Adipose tissue (tissue), 3 donors: Measurements from ENCODE around the gene RMND5B. TPM values are rescaled to one million over a fixed set of nuclear protein-coding genes. Genes with fewer than 3 reads are reported as not detected.
"Not testable (repeated sequence)": the region's sequence is repeated elsewhere in the genome, so short reads cannot be mapped to it uniquely, and the experiment has no call there.

ENCODE experiments used
- H3K27ac ChIP-seq: one replicate; pipeline ENCODE4 v1.5.1; 2013; ENCODE audit warnings: low read depth, low read length
- WGBS, 3 donors: extraction: QIAGEN DNeasy Blood & Tissue Kit; methylation state at CpG; one replicate each; pipeline ENCODE4 v1.1.7; 2013; 5-methylcytosine and 5-hydroxymethylcytosine counted together
- polyA plus RNA-seq, 3 donors: library from polyadenylated mRNA; stranded (reverse); fragments of 200-250 nt; gene quantifications; one replicate each; pipeline ENCODE4 v1.2.3, GENCODE V29; 2013
- donor health status: healthy with polysubstance abuse.
- donor health status: Bipolar disorder and iron deficiency.
- donor health status: healthy.

The RMND5B gene
- polyA plus RNA-seq, 3 donors, result 19.7 to 35.0 (median 32.9) TPM

- WGBS, 3 donors, result 58 to 82% (median 61%) methylated on average over 10 of the region's 10 CpGs
- H3K27ac ChIP-seq, result no peak overlapping the region
These were observed 5.4 kb upstream of the RMND5B start for GRCh38 chr5:178125253-178125906.

GRCh38 chr5:178126556-178126955 is 4.3 kb upstream of the RMND5B start:
- WGBS, 3 donors, result 68 to 82% (median 73%) methylated on average over 3 of the region's 3 CpGs
- H3K27ac ChIP-seq, result no peak overlapping the region

GRCh38 chr5:178127300-178128009 is 3.4 kb upstream of the RMND5B start:
- not testable (repeated sequence) for H3K27ac ChIP-seq
- 63 to 78% (median 68%) methylated on average over 14 of the region's 14 CpGs for WGBS, 3 donors

- WGBS, 3 donors, result 91 to 92% (median 92%) methylated on average over 8 to 9 of the region's 9 CpGs
- no peak overlapping the region for H3K27ac ChIP-seq
These were observed 1.5 kb upstream of the RMND5B start for GRCh38 chr5:178129296-178129695.

- WGBS, 3 donors, result 3 to 13% (median 5%) methylated on average over 11 of the region's 11 CpGs
- not testable (repeated sequence) for H3K27ac ChIP-seq
These were observed 609 bp upstream of the RMND5B start for GRCh38 chr5:178130234-178130575.

GRCh38 chr5:178131446-178131996 is 707 bp downstream of the RMND5B start:
- H3K27ac ChIP-seq, result no peak overlapping the region
- 19 to 39% (median 26%) methylated on average over 10 of the region's 10 CpGs for WGBS, 3 donors

- no peak overlapping the region for H3K27ac ChIP-seq
- 85 to 88% (median 85%) methylated on average over 10 of the region's 10 CpGs for WGBS, 3 donors
These were observed 6.2 kb downstream of the RMND5B start for GRCh38 chr5:178136990-178137389.

- 89 to 93% (median 91%) methylated on average over 12 of the region's 12 CpGs for WGBS, 3 donors
These were observed 7.2 kb downstream of the RMND5B start for GRCh38 chr5:178137991-178138390.

GRCh38 chr5:178141550-178141949 is 10.7 kb downstream of the RMND5B start:
- 91 to 98% (median 96%) methylated on average over 4 of the region's 4 CpGs for WGBS, 3 donors
- no peak overlapping the region for H3K27ac ChIP-seq

More at GRCh38 chr5:178137991-178138390, 7.2 kb downstream of the RMND5B start:
- H3K27ac ChIP-seq, result no peak overlapping the region

- H3K27ac ChIP-seq, result no peak overlapping the region
- 77 to 95% (median 94%) methylated on average over 20 of the region's 20 CpGs for WGBS, 3 donors
These were observed 11.8 kb downstream of the RMND5B start for GRCh38 chr5:178142642-178143041.

GRCh38 chr5:178143246-178143645 is 12.4 kb downstream of the RMND5B start:
- WGBS, 3 donors, result 81 to 83% (median 83%) methylated on average over 6 of the region's 6 CpGs
- no peak overlapping the region for H3K27ac ChIP-seq

- H3K27ac ChIP-seq, result no peak overlapping the region
- 60 to 70% (median 68%) methylated on average over 10 of the region's 10 CpGs for whole genome bisulfite sequencing, 3 donors
These were observed 13.1 kb downstream of the RMND5B start for GRCh38 chr5:178143901-178144300.

- WGBS, 3 donors, result 56 to 62% (median 57%) methylated on average over 14 of the region's 14 CpGs
- no peak overlapping the region for H3K27ac ChIP-seq
These were observed 15.4 kb downstream of the RMND5B start for GRCh38 chr5:178145965-178146820.

GRCh38 chr5:178147406-178147805 is 16.6 kb downstream of the RMND5B start:
- no peak overlapping the region for H3K27ac ChIP-seq
- WGBS, 3 donors, result 89 to 93% (median 89%) methylated on average over 15 of the region's 15 CpGs

GRCh38 chr5:178149199-178149932 is 18.6 kb downstream of the RMND5B start:
- H3K27ac ChIP-seq, result no peak overlapping the region
- 79 to 82% (median 80%) methylated on average over 11 of the region's 11 CpGs for WGBS, 3 donors

GRCh38 chr5:178150977-178151734 is 20.3 kb downstream of the RMND5B start:
- WGBS, 3 donors, result 51 to 80% (median 76%) methylated on average over 11 of the region's 11 CpGs
- H3K27ac ChIP-seq, result no peak overlapping the region
